Liver (tissue), 9 donors: ENCODE data around the gene HSPB9. TPM values are rescaled to one million over a fixed set of nuclear protein-coding genes. Genes with fewer than 3 reads are reported as not detected.

ENCODE experiments used
- DNase-seq: peaks from one replicate; pipeline ENCODE4 v3.0.0-alpha.2; 2017; ENCODE audit warnings: low spot score
- H3K27ac ChIP-seq, 2 donors: one replicate each; pipeline ENCODE4 v1.7.0; 2013; ENCODE audit warnings: inconsistent platforms in 2 of 2, low read length in 2 of 2, control low read depth in 1 of 2, low read depth in 1 of 2, mild to moderate bottlenecking in 1 of 2
- H3K27me3 ChIP-seq, 4 donors: one replicate each; pipeline versions ENCODE4 v1.6.1 to v1.7.0; 2013; ENCODE audit warnings: low read length in 3 of 4, inconsistent platforms in 1 of 4, mild to moderate bottlenecking in 1 of 4, moderate library complexity in 1 of 4; ENCODE audit not compliant: control insufficient read depth in 4 of 4, insufficient read depth in 4 of 4
- H3K36me3 ChIP-seq, 4 donors: one replicate each; pipeline versions ENCODE4 v1.6.1 to v1.7.0; 2013; ENCODE audit warnings: low read length in 3 of 4, mild to moderate bottlenecking in 3 of 4, low read depth in 1 of 4, moderate library complexity in 1 of 4; ENCODE audit not compliant: control insufficient read depth in 4 of 4, insufficient read depth in 3 of 4
- H3K4me1 ChIP-seq, 4 donors: one replicate each; pipeline versions ENCODE4 v1.6.1 to v1.7.0; 2013; ENCODE audit warnings: low read length in 3 of 4, mild to moderate bottlenecking in 3 of 4, moderate library complexity in 1 of 4; ENCODE audit not compliant: control insufficient read depth in 4 of 4, insufficient read depth in 4 of 4
- H3K4me3 ChIP-seq, 3 donors: one replicate each; pipeline versions ENCODE4 v1.6.1 to v1.7.0; 2013; ENCODE audit warnings: low read length in 3 of 3, control low read depth in 1 of 3, low read depth in 1 of 3, mild to moderate bottlenecking in 1 of 3
- H3K9ac ChIP-seq, 2 donors: one replicate each; pipeline ENCODE4 v1.7.0; 2013; ENCODE audit warnings: low read length in 2 of 2, mild to moderate bottlenecking in 2 of 2, moderate library complexity in 2 of 2, control low read depth in 1 of 2, low read depth in 1 of 2
- H3K9me3 ChIP-seq, 4 donors: one replicate each; pipeline versions ENCODE4 v1.6.1 to v1.7.0; 2013; ENCODE audit warnings: low read length in 3 of 4; ENCODE audit not compliant: control insufficient read depth in 4 of 4
- GABPA ChIP-seq, 2 donors: IDR thresholded peaks in 1 of 2; conservative IDR thresholded peaks in 1 of 2; 2 replicates each; pipeline ENCODE4 v1.6.1; 2016; ENCODE audit warnings: antibody characterized with exemption in 2 of 2, mild to moderate bottlenecking in 1 of 2, moderate library complexity in 1 of 2
- HNF4G ChIP-seq: IDR thresholded peaks from 2 replicates; pipeline ENCODE4 v1.6.1; 2016; ENCODE audit warnings: antibody characterized with exemption
- JUND ChIP-seq, 2 donors: IDR thresholded peaks; 2 replicates each; pipeline ENCODE4 v1.6.1; 2016; ENCODE audit warnings: antibody characterized with exemption in 2 of 2
- NR2F2 ChIP-seq: IDR thresholded peaks from 2 replicates; pipeline ENCODE4 v1.6.1; 2016; ENCODE audit warnings: antibody characterized with exemption
- RXRA ChIP-seq, 2 donors: IDR thresholded peaks; 2 replicates each; pipeline ENCODE4 v1.6.1; 2017 to 2018; ENCODE audit warnings: antibody characterized with exemption in 2 of 2, mild to moderate bottlenecking in 1 of 2
- TAF1 ChIP-seq: conservative IDR thresholded peaks from 2 replicates; pipeline ENCODE4 v1.6.1; 2016; ENCODE audit warnings: antibody characterized with exemption, mild to moderate bottlenecking
- YY1 ChIP-seq: IDR thresholded peaks from 2 replicates; pipeline ENCODE4 v1.6.1; 2016; ENCODE audit warnings: antibody characterized with exemption, mild to moderate bottlenecking
- WGBS: extraction: QIAGEN DNeasy Blood & Tissue Kit; methylation state at CpG from one replicate; pipeline ENCODE4 v1.1.7; 2013; 5-methylcytosine and 5-hydroxymethylcytosine counted together
- polyA plus RNA-seq, 2 donors: library from polyadenylated mRNA; stranded (reverse) in 1 of 2; unstranded in 1 of 2; fragments of 200-250 nt in 1 of 2; fragments of >200 nt in 1 of 2; fragmentation: Nextera tagmentation in 1 of 2; extraction: Ambion mirVana in 1 of 2; gene quantifications; one replicate each; pipeline versions ENCODE4 v1.2.1 to v1.2.3, GENCODE V29; 2013 to 2015
- total RNA-seq, 2 donors: library from RNA; depleted of rRNA; stranded (reverse); fragments of >200 nt; gene quantifications; one replicate each; pipeline ENCODE4 v1.2.3, GENCODE V29; 2014
- TF ChIP-seq, protein P1 (sequence below): IDR thresholded peaks from 2 replicates; pipeline ENCODE4 v1.6.1; 2016; ENCODE audit warnings: antibody characterized with exemption, mild to moderate bottlenecking
- TF ChIP-seq, protein P2 (sequence below): IDR thresholded peaks from 2 replicates; pipeline ENCODE4 v1.6.1; 2016; ENCODE audit warnings: antibody characterized with exemption
- TF ChIP-seq, protein P3 (sequence below): IDR thresholded peaks from 2 replicates; pipeline ENCODE4 v1.6.1; 2016; ENCODE audit warnings: antibody characterized with exemption
- donor health status: healthy.
- donor health status: healthy.
- donor health status: healthy.
- donor health status: healthy.
- donor health status: healthy.

HSPB9 gene
- total and polyA plus RNA-seq, 4 donors = 0.17 to 4.0 (median 0.56) TPM

DNA sequence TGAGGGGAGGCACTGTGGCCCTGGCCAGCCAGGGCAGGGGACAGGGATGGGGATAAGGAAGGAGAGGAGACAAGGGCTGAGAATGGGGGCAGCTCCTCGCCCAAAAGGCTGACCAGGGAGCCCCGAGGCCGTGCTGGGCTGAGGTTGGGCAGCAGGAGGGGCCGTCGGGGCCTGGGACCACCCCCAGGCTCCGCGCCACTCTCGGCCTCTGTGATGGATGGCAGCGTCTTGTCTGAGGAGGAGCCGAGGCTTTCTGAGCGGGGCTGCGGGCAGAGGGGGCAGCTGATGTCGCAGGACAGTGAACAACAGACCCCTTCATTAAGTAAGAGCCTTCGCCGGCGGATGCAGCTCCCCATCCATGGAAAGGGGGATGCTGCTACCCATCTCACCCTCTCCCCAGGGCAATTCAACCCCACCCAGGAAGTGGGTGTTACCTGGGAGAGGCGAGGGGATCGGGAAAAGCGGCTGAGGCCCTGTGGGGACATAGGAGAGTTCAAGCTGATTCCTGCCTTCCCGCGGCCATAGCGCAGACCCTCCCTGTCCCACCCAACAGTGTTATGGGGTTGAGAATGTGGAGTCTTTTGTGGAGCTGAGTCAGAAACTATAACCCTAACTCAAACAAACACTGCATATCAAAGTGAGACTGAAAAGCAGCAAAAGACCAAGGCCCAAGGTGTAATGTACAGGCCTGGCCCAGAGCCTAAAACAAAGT is 41.2 kb downstream of the HSPB9 start (continued):
- TF ChIP-seq, protein P1, sequence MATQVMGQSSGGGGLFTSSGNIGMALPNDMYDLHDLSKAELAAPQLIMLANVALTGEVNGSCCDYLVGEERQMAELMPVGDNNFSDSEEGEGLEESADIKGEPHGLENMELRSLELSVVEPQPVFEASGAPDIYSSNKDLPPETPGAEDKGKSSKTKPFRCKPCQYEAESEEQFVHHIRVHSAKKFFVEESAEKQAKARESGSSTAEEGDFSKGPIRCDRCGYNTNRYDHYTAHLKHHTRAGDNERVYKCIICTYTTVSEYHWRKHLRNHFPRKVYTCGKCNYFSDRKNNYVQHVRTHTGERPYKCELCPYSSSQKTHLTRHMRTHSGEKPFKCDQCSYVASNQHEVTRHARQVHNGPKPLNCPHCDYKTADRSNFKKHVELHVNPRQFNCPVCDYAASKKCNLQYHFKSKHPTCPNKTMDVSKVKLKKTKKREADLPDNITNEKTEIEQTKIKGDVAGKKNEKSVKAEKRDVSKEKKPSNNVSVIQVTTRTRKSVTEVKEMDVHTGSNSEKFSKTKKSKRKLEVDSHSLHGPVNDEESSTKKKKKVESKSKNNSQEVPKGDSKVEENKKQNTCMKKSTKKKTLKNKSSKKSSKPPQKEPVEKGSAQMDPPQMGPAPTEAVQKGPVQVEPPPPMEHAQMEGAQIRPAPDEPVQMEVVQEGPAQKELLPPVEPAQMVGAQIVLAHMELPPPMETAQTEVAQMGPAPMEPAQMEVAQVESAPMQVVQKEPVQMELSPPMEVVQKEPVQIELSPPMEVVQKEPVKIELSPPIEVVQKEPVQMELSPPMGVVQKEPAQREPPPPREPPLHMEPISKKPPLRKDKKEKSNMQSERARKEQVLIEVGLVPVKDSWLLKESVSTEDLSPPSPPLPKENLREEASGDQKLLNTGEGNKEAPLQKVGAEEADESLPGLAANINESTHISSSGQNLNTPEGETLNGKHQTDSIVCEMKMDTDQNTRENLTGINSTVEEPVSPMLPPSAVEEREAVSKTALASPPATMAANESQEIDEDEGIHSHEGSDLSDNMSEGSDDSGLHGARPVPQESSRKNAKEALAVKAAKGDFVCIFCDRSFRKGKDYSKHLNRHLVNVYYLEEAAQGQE = no peak
- TF ChIP-seq, protein P2, sequence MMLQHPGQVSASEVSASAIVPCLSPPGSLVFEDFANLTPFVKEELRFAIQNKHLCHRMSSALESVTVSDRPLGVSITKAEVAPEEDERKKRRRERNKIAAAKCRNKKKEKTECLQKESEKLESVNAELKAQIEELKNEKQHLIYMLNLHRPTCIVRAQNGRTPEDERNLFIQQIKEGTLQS = no peak
- TF ChIP-seq TAF1 (no peak), RXRA (IDR thresholded peaks at IDR 0.05) (no peak)
- TF ChIP-seq, protein P3, sequence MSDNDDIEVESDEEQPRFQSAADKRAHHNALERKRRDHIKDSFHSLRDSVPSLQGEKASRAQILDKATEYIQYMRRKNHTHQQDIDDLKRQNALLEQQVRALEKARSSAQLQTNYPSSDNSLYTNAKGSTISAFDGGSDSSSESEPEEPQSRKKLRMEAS = no peak

DNA sequence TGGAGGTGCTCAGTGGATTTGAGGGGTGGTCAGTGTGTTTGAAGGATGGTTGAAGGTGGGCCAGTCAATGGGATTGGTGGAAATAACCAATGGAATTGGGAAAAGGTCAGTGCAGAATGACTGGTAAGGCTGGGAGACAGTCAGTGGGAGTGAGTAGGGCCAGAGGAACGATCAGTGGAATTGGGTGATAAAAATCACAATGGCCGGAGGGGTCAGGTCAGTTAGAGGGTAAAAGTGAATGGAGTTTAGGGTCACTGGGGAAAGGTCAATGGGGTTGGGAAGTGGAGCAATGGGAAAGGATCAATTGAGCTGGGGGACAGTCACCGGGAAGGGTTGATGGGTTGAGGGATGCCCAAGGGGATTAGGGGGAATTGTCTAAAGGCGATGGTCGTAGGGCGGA is 43.1 kb downstream of the HSPB9 start:
- Histone ChIP-seq H3K36me3 (no peaks in the 10 kb centered on the region), H3K27me3 (no peaks in the 10 kb centered on the region), H3K9ac (no peak overlapping the region), H3K27ac (no peak overlapping the region), H3K4me1 (no peaks in the 10 kb centered on the region), H3K4me3 (no peak overlapping the region), H3K9me3 (no peaks in the 10 kb centered on the region)
- 84% methylated on average over 6 of the region's 6 CpGs for WGBS
- TF ChIP-seq NR2F2 = no peak
- TF ChIP-seq HNF4G = no peak
- TF ChIP-seq YY1 = no peak
- no peak for TF ChIP-seq JUND (IDR thresholded peaks at IDR 0.05)
- no peak for TF ChIP-seq TAF1
- TF ChIP-seq, protein P2 = no peak
- TF ChIP-seq, protein P1 = no peak
- no peak for DNase-seq

DNA sequence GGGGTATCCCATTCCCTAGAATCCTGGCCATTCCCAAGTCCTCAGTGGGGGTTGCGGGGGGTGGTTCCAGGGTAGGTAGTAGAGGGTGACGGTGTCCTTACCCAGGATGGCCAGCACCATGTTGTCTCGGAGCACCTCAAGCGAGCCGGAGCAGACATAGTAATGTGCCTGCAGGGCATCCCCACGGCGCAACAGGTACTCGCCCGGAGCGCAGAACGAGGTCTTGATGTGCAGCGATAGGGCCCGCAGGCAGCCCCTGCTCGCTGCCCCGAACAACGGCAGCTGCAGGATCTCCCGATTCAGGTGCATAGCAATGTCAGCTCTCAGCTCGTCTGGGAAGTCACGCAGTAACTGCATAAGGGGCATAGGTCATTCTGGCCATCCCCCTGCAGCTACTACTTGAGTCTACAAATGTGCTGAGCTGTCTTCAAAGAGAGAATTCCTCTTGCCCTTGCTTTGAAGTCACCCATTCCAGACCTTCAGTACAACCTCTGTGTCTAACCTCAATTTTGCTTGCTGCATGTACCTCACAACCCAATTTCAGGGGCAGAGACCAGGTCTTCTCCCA is 43.7 kb downstream of the HSPB9 start:
- Histone ChIP-seq H3K9ac (no peak overlapping the region), H3K27ac (no peak overlapping the region), H3K27me3 (no peaks in the 10 kb centered on the region), H3K4me3 (no peak overlapping the region), H3K4me1 (no peaks in the 10 kb centered on the region), H3K9me3 (no peaks in the 10 kb centered on the region), H3K36me3 (no peaks in the 10 kb centered on the region)
- TF ChIP-seq, protein P3 = no peak
- no peak for TF ChIP-seq GABPA (IDR thresholded peaks at IDR 0.05 in 1 of 2, conservative IDR thresholded peaks at IDR 0.05 in 1 of 2)
- no peak for TF ChIP-seq JUND (IDR thresholded peaks at IDR 0.05)
- 92% methylated on average over 19 of the region's 19 CpGs for WGBS
- DNase-seq = no peak
